Measurements from ENCODE around the gene EIPR1.

The EIPR1 gene

DNA sequence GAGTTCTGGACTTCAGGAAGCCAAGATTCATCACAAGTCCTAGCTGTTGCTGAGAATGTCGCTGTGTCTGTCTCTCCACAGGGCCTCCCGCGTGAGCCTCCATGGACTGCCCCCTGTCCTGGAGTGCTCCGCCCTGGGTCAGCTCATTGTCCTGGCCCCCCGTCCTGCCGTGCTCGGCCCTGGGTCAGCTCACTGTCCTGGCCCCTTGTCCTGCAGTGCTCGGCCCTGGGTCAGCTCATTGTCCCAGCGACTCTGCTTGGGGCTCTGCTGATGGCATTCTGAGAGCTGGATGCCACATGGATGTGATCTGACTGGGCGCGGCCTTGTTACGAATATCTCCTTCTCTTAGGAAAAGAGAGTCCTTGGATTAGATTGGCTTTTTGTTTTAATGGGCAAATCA is 78.5 kb downstream of the EIPR1 start:
- H3K36me3 ChIP-seq (ENCODE audit: control insufficient read depth, insufficient read depth, low read length), result no peaks in the 10 kb centered on the region
- WGBS, 2 experiments, result 89% methylated on average over 12 of the region's 12 CpGs
- H3K4me1 ChIP-seq (ENCODE audit: control insufficient read depth, insufficient read depth, low read length), result peaks cover 29% of the 10 kb centered on the region
- H3K27ac ChIP-seq (ENCODE audit: insufficient read depth, low read depth, low read length, poor library complexity, severe bottlenecking), result no peak overlapping the region
- H3K9me3 ChIP-seq (ENCODE audit: control insufficient read depth, low read length), result no peaks in the 10 kb centered on the region
- H3K4me3 ChIP-seq (ENCODE audit: insufficient read depth, low read depth, low read length), result no peak overlapping the region
- H3K27me3 ChIP-seq (ENCODE audit: control insufficient read depth, insufficient read depth, low read length, poor library complexity, severe bottlenecking), result no peaks in the 10 kb centered on the region

DNA sequence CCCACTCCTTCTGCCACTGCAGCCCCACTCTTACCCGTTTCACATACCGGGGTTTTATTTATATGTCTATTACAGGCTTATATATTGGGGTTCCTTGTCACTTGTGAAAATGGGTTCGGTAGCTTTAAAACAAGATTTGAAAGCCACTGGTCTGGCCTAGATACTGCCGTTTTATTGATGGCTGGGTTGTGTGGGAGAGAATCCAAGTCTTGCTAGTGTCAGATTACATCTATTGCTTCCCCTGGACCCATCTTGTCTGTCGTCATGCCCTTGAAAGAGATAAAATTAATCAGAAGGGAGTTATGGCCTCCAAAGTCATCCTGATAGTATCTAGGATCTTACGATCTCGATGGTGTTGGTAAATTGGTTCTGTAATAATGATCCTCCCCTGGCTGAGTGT is 79.4 kb downstream of the EIPR1 start:
- Histone ChIP-seq H3K4me1 (ENCODE audit: control insufficient read depth, insufficient read depth, low read length) (peaks cover 27% of the 10 kb centered on the region), H3K27me3 (ENCODE audit: control insufficient read depth, insufficient read depth, low read length, poor library complexity, severe bottlenecking) (no peaks in the 10 kb centered on the region), H3K36me3 (ENCODE audit: control insufficient read depth, insufficient read depth, low read length) (no peaks in the 10 kb centered on the region), H3K4me3 (ENCODE audit: insufficient read depth, low read depth, low read length) (no peak overlapping the region), H3K27ac (ENCODE audit: insufficient read depth, low read depth, low read length, poor library complexity, severe bottlenecking) (no peak overlapping the region), H3K9me3 (ENCODE audit: control insufficient read depth, low read length) (no peaks in the 10 kb centered on the region)
- WGBS, 2 experiments, result 93% methylated on average over 7 of the region's 7 CpGs

DNA sequence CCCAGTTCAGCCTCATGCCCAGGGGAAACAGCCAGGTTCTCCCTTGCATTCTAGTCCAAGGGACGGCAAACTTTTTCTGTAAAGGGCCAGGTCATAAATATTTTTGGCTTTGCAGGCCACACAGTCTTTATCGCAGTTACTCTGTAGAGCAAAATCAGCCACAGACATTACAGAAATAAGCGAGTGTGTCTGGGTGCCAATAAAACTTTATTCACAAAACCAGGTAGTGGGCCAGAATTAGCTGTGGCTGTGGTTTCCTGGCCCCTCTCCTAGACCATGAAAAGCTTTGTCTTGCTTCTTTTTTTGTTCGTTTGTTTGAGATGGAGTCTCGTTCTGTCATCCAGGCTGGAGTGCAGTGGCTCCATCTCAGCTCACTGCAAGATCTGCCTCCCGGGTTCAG is 80.1 kb downstream of the EIPR1 start:
- no peaks in the 10 kb centered on the region for H3K9me3 ChIP-seq (ENCODE audit: control insufficient read depth, low read length)
- WGBS, 2 experiments, result 81 to 85% methylated on average over 6 of the region's 6 CpGs
- peaks cover 20% of the 10 kb centered on the region for H3K4me1 ChIP-seq (ENCODE audit: control insufficient read depth, insufficient read depth, low read length)
- H3K27ac ChIP-seq (ENCODE audit: insufficient read depth, low read depth, low read length, poor library complexity, severe bottlenecking), result no peak overlapping the region
- H3K4me3 ChIP-seq (ENCODE audit: insufficient read depth, low read depth, low read length), result no peak overlapping the region
- H3K36me3 ChIP-seq (ENCODE audit: control insufficient read depth, insufficient read depth, low read length), result no peaks in the 10 kb centered on the region
- no peaks in the 10 kb centered on the region for H3K27me3 ChIP-seq (ENCODE audit: control insufficient read depth, insufficient read depth, low read length, poor library complexity, severe bottlenecking)

DNA sequence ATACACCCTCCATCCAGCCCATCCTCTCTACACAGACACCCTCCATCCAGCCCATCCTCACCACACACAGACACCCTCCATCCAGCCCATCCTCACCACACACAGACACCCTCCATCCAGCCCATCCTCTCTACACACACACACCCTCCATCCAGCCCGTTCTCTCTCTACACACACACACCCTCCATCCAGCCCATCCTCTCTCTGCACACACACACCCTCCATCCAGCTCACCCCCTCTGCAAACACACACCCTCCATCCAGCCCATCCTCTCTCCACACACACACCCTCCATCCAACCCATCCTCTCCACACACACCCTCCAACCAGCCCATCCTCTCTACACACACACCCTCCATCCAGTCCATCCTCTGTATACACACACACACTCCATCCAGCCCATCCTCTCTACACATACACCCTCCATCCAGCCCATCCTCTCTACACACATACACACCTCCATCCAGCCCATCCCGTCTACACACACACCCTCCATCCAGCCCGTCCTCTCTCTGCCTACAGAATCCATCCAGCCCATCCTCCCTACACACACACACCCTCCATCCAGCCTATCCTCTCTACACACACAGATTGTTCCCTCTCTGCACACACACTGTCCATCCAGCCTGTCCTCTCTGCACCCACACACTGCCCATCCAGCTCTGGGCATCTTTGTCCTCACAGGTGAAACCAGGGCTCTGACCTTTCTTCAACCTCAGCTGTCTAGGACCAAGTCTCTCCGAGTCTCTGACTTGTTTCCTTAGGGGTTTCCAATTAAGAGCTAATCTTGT is 81.2 kb downstream of the EIPR1 start:
- Histone ChIP-seq H3K27me3 (ENCODE audit: control insufficient read depth, insufficient read depth, low read length, poor library complexity, severe bottlenecking) (no peaks in the 10 kb centered on the region), H3K4me1 (ENCODE audit: control insufficient read depth, insufficient read depth, low read length) (peaks cover 17% of the 10 kb centered on the region), H3K9me3 (ENCODE audit: control insufficient read depth, low read length) (no peaks in the 10 kb centered on the region), H3K36me3 (ENCODE audit: control insufficient read depth, insufficient read depth, low read length) (no peaks in the 10 kb centered on the region), H3K4me3 (ENCODE audit: insufficient read depth, low read depth, low read length) (no peak overlapping the region), H3K27ac (ENCODE audit: insufficient read depth, low read depth, low read length, poor library complexity, severe bottlenecking) (no peak overlapping the region)
- 90 to 94% methylated on average over 4 of the region's 4 CpGs for WGBS, 2 experiments

DNA sequence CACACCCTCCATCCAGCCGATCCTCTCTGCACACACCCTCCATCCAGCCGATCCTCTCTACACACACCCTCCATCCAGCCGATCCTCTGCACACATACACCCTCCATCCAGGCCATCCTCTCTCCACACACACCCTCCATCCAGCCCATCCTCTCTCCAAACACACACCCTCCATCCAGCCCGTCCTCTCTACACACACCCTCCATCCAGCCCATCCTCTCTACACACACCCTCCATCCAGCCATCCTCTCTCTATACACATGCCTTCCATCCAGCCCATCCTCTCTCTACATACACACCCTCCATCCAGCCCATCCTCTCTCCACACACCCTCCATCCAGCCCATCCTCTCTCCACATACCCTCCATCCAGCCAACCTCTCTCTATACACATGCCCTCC is 83.1 kb downstream of the EIPR1 start:
- no peak overlapping the region for H3K27ac ChIP-seq (ENCODE audit: insufficient read depth, low read depth, low read length, poor library complexity, severe bottlenecking)
- WGBS, 2 experiments, result 89 to 91% methylated on average over 4 of the region's 4 CpGs

DNA sequence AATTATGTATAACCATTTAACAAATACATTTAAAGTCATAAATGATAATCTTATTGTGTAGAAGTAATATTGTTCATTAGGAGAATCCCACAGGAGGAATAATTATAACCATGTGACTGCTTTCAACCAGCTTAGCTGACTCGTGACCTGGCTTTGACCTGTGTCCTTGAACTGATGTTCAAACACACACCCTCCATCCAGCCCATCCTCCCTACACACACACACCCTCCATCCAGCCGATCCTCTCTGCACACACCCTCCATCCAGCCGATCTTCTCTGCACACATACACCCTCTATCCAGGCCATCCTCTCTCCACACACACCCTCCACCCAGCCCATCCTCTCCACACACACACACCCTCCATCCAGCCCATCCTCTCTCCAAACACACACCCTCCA is 83.5 kb downstream of the EIPR1 start:
- WGBS, 2 experiments, result 89 to 94% methylated on average over 3 of the region's 3 CpGs
- H3K4me1 ChIP-seq (ENCODE audit: control insufficient read depth, insufficient read depth, low read length), result peaks cover 9% of the 10 kb centered on the region
- no peaks in the 10 kb centered on the region for H3K27me3 ChIP-seq (ENCODE audit: control insufficient read depth, insufficient read depth, low read length, poor library complexity, severe bottlenecking)
- no peaks in the 10 kb centered on the region for H3K36me3 ChIP-seq (ENCODE audit: control insufficient read depth, insufficient read depth, low read length)
- no peaks in the 10 kb centered on the region for H3K9me3 ChIP-seq (ENCODE audit: control insufficient read depth, low read length)
- H3K27ac ChIP-seq (ENCODE audit: insufficient read depth, low read depth, low read length, poor library complexity, severe bottlenecking), result no peak overlapping the region
- no peak overlapping the region for H3K4me3 ChIP-seq (ENCODE audit: insufficient read depth, low read depth, low read length)

More for the DNA sequence above, 83.1 kb downstream of the EIPR1 start:
- no peaks in the 10 kb centered on the region for H3K36me3 ChIP-seq (ENCODE audit: control insufficient read depth, insufficient read depth, low read length)
- peaks cover 13% of the 10 kb centered on the region for H3K4me1 ChIP-seq (ENCODE audit: control insufficient read depth, insufficient read depth, low read length)
- no peaks in the 10 kb centered on the region for H3K27me3 ChIP-seq (ENCODE audit: control insufficient read depth, insufficient read depth, low read length, poor library complexity, severe bottlenecking)
- H3K4me3 ChIP-seq (ENCODE audit: insufficient read depth, low read depth, low read length), result no peak overlapping the region
- no peaks in the 10 kb centered on the region for H3K9me3 ChIP-seq (ENCODE audit: control insufficient read depth, low read length)

DNA sequence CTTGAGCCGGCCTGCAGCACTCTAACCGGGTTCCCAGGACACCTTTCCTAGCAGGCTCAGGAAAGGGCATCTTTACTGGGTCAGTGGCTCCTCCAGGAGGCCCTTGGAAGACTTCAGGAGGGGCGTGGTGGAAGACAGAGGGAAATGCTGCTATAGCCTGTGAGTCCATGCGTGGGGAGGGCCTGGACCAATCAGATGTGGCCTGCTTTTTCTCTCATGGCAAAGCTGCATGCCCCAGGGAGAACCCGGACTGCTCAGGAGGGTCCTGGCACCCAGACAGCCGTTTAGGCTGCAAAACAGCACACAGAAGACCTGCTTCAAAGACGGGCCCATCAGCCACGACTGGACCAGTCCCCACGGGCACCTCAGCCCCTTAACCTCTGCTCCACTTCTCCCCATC is 84.4 kb downstream of the EIPR1 start:
- Histone ChIP-seq H3K27ac (ENCODE audit: insufficient read depth, low read depth, low read length, poor library complexity, severe bottlenecking) (no peak overlapping the region), H3K9me3 (ENCODE audit: control insufficient read depth, low read length) (no peaks in the 10 kb centered on the region), H3K36me3 (ENCODE audit: control insufficient read depth, insufficient read depth, low read length) (no peaks in the 10 kb centered on the region), H3K27me3 (ENCODE audit: control insufficient read depth, insufficient read depth, low read length, poor library complexity, severe bottlenecking) (no peaks in the 10 kb centered on the region), H3K4me3 (ENCODE audit: insufficient read depth, low read depth, low read length) (no peak overlapping the region), H3K4me1 (ENCODE audit: control insufficient read depth, insufficient read depth, low read length) (peaks cover 11% of the 10 kb centered on the region)
- WGBS, 2 experiments, result 83 to 86% methylated on average over 9 of the region's 9 CpGs

DNA sequence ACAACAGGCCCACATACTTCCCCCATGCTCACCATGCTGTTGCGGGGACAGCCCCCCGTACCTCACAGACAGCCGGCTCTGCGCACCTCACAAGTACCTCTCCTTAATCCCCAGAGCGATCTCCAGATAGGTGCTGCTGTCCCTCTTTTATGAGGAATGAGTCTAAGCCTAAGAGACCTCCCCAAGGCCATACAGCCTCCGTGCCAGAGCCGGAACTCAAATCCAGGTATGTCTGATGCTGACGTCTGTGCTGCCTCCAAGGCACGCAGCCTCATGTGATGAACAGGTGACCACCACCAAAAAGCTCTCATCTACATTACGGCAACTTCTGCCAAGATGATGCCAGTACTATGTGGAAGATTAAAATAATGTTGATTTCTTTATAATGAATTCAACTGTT is 85.2 kb downstream of the EIPR1 start:
- WGBS, 2 experiments, result 96 to 97% methylated on average over 10 of the region's 10 CpGs
- peaks cover 5% of the 10 kb centered on the region for H3K4me1 ChIP-seq (ENCODE audit: control insufficient read depth, insufficient read depth, low read length)
- no peak overlapping the region for H3K4me3 ChIP-seq (ENCODE audit: insufficient read depth, low read depth, low read length)
- no peaks in the 10 kb centered on the region for H3K9me3 ChIP-seq (ENCODE audit: control insufficient read depth, low read length)
- H3K36me3 ChIP-seq (ENCODE audit: control insufficient read depth, insufficient read depth, low read length), result no peaks in the 10 kb centered on the region
- H3K27ac ChIP-seq (ENCODE audit: insufficient read depth, low read depth, low read length, poor library complexity, severe bottlenecking), result no peak overlapping the region
- no peaks in the 10 kb centered on the region for H3K27me3 ChIP-seq (ENCODE audit: control insufficient read depth, insufficient read depth, low read length, poor library complexity, severe bottlenecking)

DNA sequence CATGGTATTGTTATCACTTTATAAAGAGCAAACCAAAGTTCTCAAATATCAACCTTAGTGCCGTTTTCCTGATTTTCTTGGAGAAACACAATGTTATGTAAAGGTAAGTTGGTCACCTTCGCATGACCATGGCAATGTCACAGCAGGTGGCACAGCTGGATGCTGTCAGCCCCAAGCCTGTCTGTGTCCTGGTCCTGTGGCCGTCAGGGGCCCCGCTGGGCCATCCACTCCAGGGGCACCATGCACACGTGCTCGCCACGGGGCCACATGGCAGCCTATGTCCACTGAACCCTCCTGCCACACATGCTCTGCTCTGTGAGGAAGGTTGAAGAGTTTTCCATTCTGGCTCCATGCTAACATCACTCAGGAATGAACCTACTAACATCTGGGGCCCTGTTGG is 85.9 kb downstream of the EIPR1 start:
- peaks cover 5% of the 10 kb centered on the region for H3K4me1 ChIP-seq (ENCODE audit: control insufficient read depth, insufficient read depth, low read length)
- H3K9me3 ChIP-seq (ENCODE audit: control insufficient read depth, low read length), result no peaks in the 10 kb centered on the region
- H3K27ac ChIP-seq (ENCODE audit: insufficient read depth, low read depth, low read length, poor library complexity, severe bottlenecking), result no peak overlapping the region
- 86 to 93% methylated on average over 7 of the region's 7 CpGs for WGBS, 2 experiments
- no peak overlapping the region for H3K4me3 ChIP-seq (ENCODE audit: insufficient read depth, low read depth, low read length)
- no peaks in the 10 kb centered on the region for H3K36me3 ChIP-seq (ENCODE audit: control insufficient read depth, insufficient read depth, low read length)
- no peaks in the 10 kb centered on the region for H3K27me3 ChIP-seq (ENCODE audit: control insufficient read depth, insufficient read depth, low read length, poor library complexity, severe bottlenecking)

DNA sequence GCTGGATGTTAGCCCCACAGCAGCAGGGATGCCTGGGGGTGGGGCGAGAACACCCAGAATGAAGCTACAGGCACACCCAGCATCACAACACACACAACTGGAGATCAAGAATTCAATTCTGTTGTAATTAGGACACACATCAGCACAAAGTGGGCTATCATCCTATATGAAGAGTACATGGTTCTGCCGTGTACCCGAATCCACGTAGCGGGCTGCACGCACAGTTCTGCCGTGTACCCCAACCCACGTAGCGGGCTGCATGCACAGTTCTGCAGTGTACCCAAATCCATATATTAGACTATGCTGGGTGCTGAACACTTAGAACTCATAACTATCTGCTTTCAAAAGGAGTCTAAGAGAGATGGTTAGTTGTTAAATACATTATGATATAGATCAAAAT is 86.5 kb downstream of the EIPR1 start:
- Histone ChIP-seq H3K36me3 (ENCODE audit: control insufficient read depth, insufficient read depth, low read length) (no peaks in the 10 kb centered on the region), H3K27me3 (ENCODE audit: control insufficient read depth, insufficient read depth, low read length, poor library complexity, severe bottlenecking) (no peaks in the 10 kb centered on the region), H3K27ac (ENCODE audit: insufficient read depth, low read depth, low read length, poor library complexity, severe bottlenecking) (no peak overlapping the region), H3K4me1 (ENCODE audit: control insufficient read depth, insufficient read depth, low read length) (peaks cover 5% of the 10 kb centered on the region), H3K9me3 (ENCODE audit: control insufficient read depth, low read length) (no peaks in the 10 kb centered on the region), H3K4me3 (ENCODE audit: insufficient read depth, low read depth, low read length) (no peak overlapping the region)
- WGBS, 2 experiments, result 96% methylated on average over 9 of the region's 9 CpGs

Measured in ectodermal cell (in vitro differentiated cells).